ENCODE data around the gene HSPA4. TPM values are rescaled to one million over a fixed set of nuclear protein-coding genes. Genes with fewer than 3 reads are reported as not detected.
"Not testable (repeated sequence)": the region's sequence is repeated elsewhere in the genome, so short reads cannot be mapped to it uniquely, and the experiment has no call there.

Gene HSPA4
- total RNA-seq = 10 to 100 TPM; 25.0 to 82.3 (median 61.1) TPM
- polyA plus RNA-seq = 10 to 100 TPM; 18.8 to 86.3 TPM
- long read RNA-seq, donor 1, full-length matches to known transcripts = 72 of 128 reads
- long read RNA-seq, donor 1, partial matches to known transcripts = 47 of 128 reads
- long read RNA-seq, donor 1, other reads (novel, unspliced or antisense) = 9 of 128 reads
- long read RNA-seq, donor 2, full-length matches to known transcripts = 36 of 115 reads
- long read RNA-seq, donor 2, partial matches to known transcripts = 79 of 115 reads
- long read RNA-seq, donor 2, other reads (novel, unspliced or antisense) = 0 of 115 reads
- long read RNA-seq, donor 3, full-length matches to known transcripts = 54 of 63 reads
- long read RNA-seq, donor 3, partial matches to known transcripts = 5 of 63 reads
- long read RNA-seq, donor 3, other reads (novel, unspliced or antisense) = 4 of 63 reads

- TF ChIP-seq EP300 (IDR thresholded peaks at IDR 0.05) = peak; percentile 63
- TF ChIP-seq CTCF (IDR thresholded peaks at IDR 0.05) = peak in 1 of 3 donors; percentile 29
- TF ChIP-seq POLR2A (IDR thresholded peaks at IDR 0.05) = peak; percentile 94
- WGBS, 3 donors = 0% methylated on average over 48 to 68 of the region's 68 CpGs
- Histone ChIP-seq H3K36me3 (no peaks in the 10 kb centered on the region), H3K9me3 (no peaks in the 10 kb centered on the region), H3K27me3 (no peaks in the 10 kb centered on the region), H3K27ac (peak within 1 kb of the TSS; percentile 93 to 98), H3K4me3 (peak within 1 kb of the TSS; percentile 93), H3K4me1 (ENCODE audit: insufficient read depth) (peaks cover 4% of the 10 kb centered on the region)
- peak; percentile 97 to 99 (median 98) for DNase-seq
- intact Hi-C loops (cut with DNase I) = loop anchor here in 1 of 4 donors (5.0 kb wide), 1 partner anchor 89 kb away; the partner anchor contains the start of gene AFF4
Measured at GRCh38 chr5:133051542-133052316, at the start of gene HSPA4. Gene HSPA4 (plus strand): TSS chr5:133052013. CDS start chr5:133052251, 238 bp downstream.

GRCh38 chr5:133006653-133007052, 45.2 kb upstream of the HSPA4 start:
- H3K4me1 ChIP-seq (ENCODE audit: insufficient read depth) = no peaks in the 10 kb centered on the region
- no peaks in the 10 kb centered on the region for H3K36me3 ChIP-seq

GRCh38 chr5:133008455-133008854, 43.4 kb upstream of the HSPA4 start:
- H3K4me3 ChIP-seq; H3K36me3 ChIP-seq; intact Hi-C loops (cut with DNase I); H3K9me3 ChIP-seq; H3K4me1 ChIP-seq (ENCODE audit: insufficient read depth); H3K27me3 ChIP-seq; DNase-seq; H3K27ac ChIP-seq: not testable (repeated sequence)
- WGBS, 3 donors = 77 to 80% (median 78%) methylated on average over 6 of the region's 6 CpGs

More at GRCh38 chr5:133006653-133007052, 45.2 kb upstream of the HSPA4 start:
- Histone ChIP-seq H3K9me3 (no peaks in the 10 kb centered on the region), H3K4me3 (no peak overlapping the region), H3K27me3 (no peaks in the 10 kb centered on the region), H3K27ac (no peak overlapping the region)
- DNase-seq = no peak
- intact Hi-C loops (cut with DNase I) = no loop called here
- TF ChIP-seq CTCF (IDR thresholded peaks at IDR 0.05) (no peak), EP300 (IDR thresholded peaks at IDR 0.05) (no peak), POLR2A (IDR thresholded peaks at IDR 0.05) (no peak)
- WGBS, 3 donors = 61 to 79% (median 75%) methylated on average over 1 of the region's 1 CpG

- no peaks in the 10 kb centered on the region for H3K4me1 ChIP-seq (ENCODE audit: insufficient read depth)
- H3K4me3 ChIP-seq = no peak overlapping the region
- no peak for DNase-seq
- no peaks in the 10 kb centered on the region for H3K36me3 ChIP-seq
- WGBS, 3 donors = 90 to 97% (median 94%) methylated on average over 1 of the region's 1 CpG
- H3K27ac ChIP-seq = no peak overlapping the region
- H3K9me3 ChIP-seq = no peaks in the 10 kb centered on the region
- intact Hi-C loops (cut with DNase I) = no loop called here
- H3K27me3 ChIP-seq = no peaks in the 10 kb centered on the region
- TF ChIP-seq EP300 (IDR thresholded peaks at IDR 0.05) (no peak), CTCF (IDR thresholded peaks at IDR 0.05) (no peak), POLR2A (IDR thresholded peaks at IDR 0.05) (no peak)
Measured at GRCh38 chr5:133015466-133015865, 36.3 kb upstream of the HSPA4 start.

All from ovary (tissue), 10 donors.